ENCODE results near the gene DCBLD1.
A peak's percentile ranks its signal among the peaks of the same experiment; 100 is the strongest.

DCBLD1 gene

GRCh38 chr6:117568831-117569410, 86.4 kb downstream of the DCBLD1 start:
- H2BK5ac ChIP-seq (ENCODE audit: low read depth, low read length, poor library complexity), result no peak overlapping the region
- no peak overlapping the region for H3K4ac ChIP-seq (ENCODE audit: low read depth, low read length)
- H4K12ac ChIP-seq (ENCODE audit: low read depth, low read length), result no peak overlapping the region
- H2AK5ac ChIP-seq (ENCODE audit: low read length), result no peak overlapping the region
- no CpG with 5 or more reads among the region's 1 CpG for WGBS (ENCODE audit: extremely low coverage, insufficient coverage, insufficient read length)
- H3K9ac ChIP-seq (ENCODE audit: low read length), result no peak overlapping the region
- H3K36me3 ChIP-seq (ENCODE audit: control insufficient read depth in 1 of 2, insufficient read depth in 2 of 2, low read length in 2 of 2), result peaks cover 9% of the 10 kb centered on the region in 2 experiments
- no peaks in the 10 kb centered on the region for H3K27me3 ChIP-seq (ENCODE audit: insufficient read depth, low read length)
- no peak overlapping the region for H4K8ac ChIP-seq (ENCODE audit: low read depth, low read length)
- no peak overlapping the region for H2BK12ac ChIP-seq (ENCODE audit: low read length)
- no peak overlapping the region for H2AFZ ChIP-seq (ENCODE audit: insufficient read depth, low read length, poor library complexity)
- H3K4me2 ChIP-seq (ENCODE audit: low read length), result no peak overlapping the region
- DNase-seq, result no peak
- no peaks in the 10 kb centered on the region for H3K79me2 ChIP-seq (ENCODE audit: control insufficient read depth, insufficient read depth, low read length, poor library complexity)
- H3K9me3 ChIP-seq (ENCODE audit: insufficient read depth, low read depth, low read length), result no peaks in the 10 kb centered on the region
- no peak overlapping the region for H3K14ac ChIP-seq (ENCODE audit: low read length)
- H2BK120ac ChIP-seq (ENCODE audit: insufficient read depth, low read length, poor library complexity), result no peak overlapping the region
- no peaks in the 10 kb centered on the region for H3K79me1 ChIP-seq (ENCODE audit: low read length)
- H3K18ac ChIP-seq (ENCODE audit: low read length), result no peak overlapping the region
- H3K27ac ChIP-seq (ENCODE audit: low read depth, low read length), result no peak overlapping the region
- no peaks in the 10 kb centered on the region for H3K4me1 ChIP-seq (ENCODE audit: control insufficient read depth in 1 of 2, insufficient read depth in 2 of 2, low read length in 2 of 2)
- H3K23ac ChIP-seq (ENCODE audit: low read length), result no peak overlapping the region
- no peak overlapping the region for H3K4me3 ChIP-seq (ENCODE audit: low read depth, low read length)
- H4K91ac ChIP-seq (ENCODE audit: low read depth, low read length), result no peak overlapping the region

DNA sequence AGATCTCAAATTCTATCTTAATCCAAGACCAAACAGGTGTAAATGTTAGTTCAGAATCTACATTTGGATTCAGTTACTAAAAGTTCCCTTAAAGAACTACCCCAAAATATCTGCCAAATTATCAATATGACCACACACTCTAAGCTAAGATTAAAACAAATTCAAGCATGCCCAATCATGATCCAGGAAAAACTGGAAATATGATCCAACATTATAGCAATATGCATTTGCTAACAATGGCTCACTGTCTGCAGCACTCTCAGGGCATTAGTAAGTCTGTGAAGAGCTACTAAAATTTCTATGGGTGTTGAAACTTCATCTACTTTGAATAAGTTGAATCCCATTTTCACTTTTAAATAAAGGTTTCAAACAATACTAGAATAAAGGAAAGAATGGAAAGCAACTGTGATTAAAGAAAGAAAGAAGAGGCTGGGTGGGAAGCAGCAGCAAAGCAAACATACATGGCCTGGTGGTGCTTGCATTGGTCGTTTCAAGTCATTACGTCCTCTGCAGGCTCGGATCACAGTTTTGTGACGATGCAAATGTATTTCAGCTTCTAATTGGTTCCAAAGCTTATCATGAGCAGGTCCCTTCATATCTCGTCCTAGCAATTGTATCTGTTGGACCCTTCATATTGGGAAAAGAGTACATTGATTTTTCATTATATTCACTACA, 90.7 kb downstream of the DCBLD1 start:
- Histone ChIP-seq H2BK12ac (ENCODE audit: low read length) (no peak overlapping the region), H3K36me3 (ENCODE audit: control insufficient read depth in 1 of 2, insufficient read depth in 2 of 2, low read length in 2 of 2) (peaks cover 6 to 7% of the 10 kb centered on the region in 2 experiments), H2BK120ac (ENCODE audit: insufficient read depth, low read length, poor library complexity) (no peak overlapping the region), H3K79me1 (ENCODE audit: low read length) (no peaks in the 10 kb centered on the region), H3K14ac (ENCODE audit: low read length) (no peak overlapping the region), H3K27ac (ENCODE audit: low read depth, low read length) (no peak overlapping the region), H3K4me1 (ENCODE audit: control insufficient read depth in 1 of 2, insufficient read depth in 2 of 2, low read length in 2 of 2) (no peaks in the 10 kb centered on the region), H2AK5ac (ENCODE audit: low read length) (no peak overlapping the region), H3K4me3 (ENCODE audit: low read depth, low read length) (no peak overlapping the region), H3K18ac (ENCODE audit: low read length) (no peak overlapping the region), H3K27me3 (ENCODE audit: insufficient read depth, low read length) (no peaks in the 10 kb centered on the region), H3K9me3 (ENCODE audit: insufficient read depth, low read depth, low read length) (no peaks in the 10 kb centered on the region), H4K91ac (ENCODE audit: low read depth, low read length) (no peak overlapping the region), H3K9ac (ENCODE audit: low read length) (no peak overlapping the region), H4K8ac (ENCODE audit: low read depth, low read length) (no peak overlapping the region), H3K23ac (ENCODE audit: low read length) (no peak overlapping the region), H2BK5ac (ENCODE audit: low read depth, low read length, poor library complexity) (no peak overlapping the region), H3K4ac (ENCODE audit: low read depth, low read length) (no peak overlapping the region), H2AFZ (ENCODE audit: insufficient read depth, low read length, poor library complexity) (no peak overlapping the region), H4K12ac (ENCODE audit: low read depth, low read length) (no peak overlapping the region), H3K4me2 (ENCODE audit: low read length) (no peak overlapping the region), H3K79me2 (ENCODE audit: control insufficient read depth, insufficient read depth, low read length, poor library complexity) (no peaks in the 10 kb centered on the region)
- no CpG with 5 or more reads among the region's 5 CpGs for WGBS (ENCODE audit: extremely low coverage, insufficient coverage, insufficient read length)
- no peak for DNase-seq

GRCh38 chr6:117574198-117574597, 91.7 kb downstream of the DCBLD1 start:
- peaks cover 6 to 7% of the 10 kb centered on the region in 2 experiments for H3K36me3 ChIP-seq (ENCODE audit: control insufficient read depth in 1 of 2, insufficient read depth in 2 of 2, low read length in 2 of 2)
- H2AK5ac ChIP-seq (ENCODE audit: low read length), result no peak overlapping the region
- H4K91ac ChIP-seq (ENCODE audit: low read depth, low read length), result no peak overlapping the region
- no peak overlapping the region for H2BK5ac ChIP-seq (ENCODE audit: low read depth, low read length, poor library complexity)
- H3K27me3 ChIP-seq (ENCODE audit: insufficient read depth, low read length), result no peaks in the 10 kb centered on the region
- H3K9me3 ChIP-seq (ENCODE audit: insufficient read depth, low read depth, low read length), result no peaks in the 10 kb centered on the region
- H2AFZ ChIP-seq (ENCODE audit: insufficient read depth, low read length, poor library complexity), result no peak overlapping the region
- no peak overlapping the region for H3K9ac ChIP-seq (ENCODE audit: low read length)
- no peak overlapping the region for H3K27ac ChIP-seq (ENCODE audit: low read depth, low read length)
- H4K12ac ChIP-seq (ENCODE audit: low read depth, low read length), result no peak overlapping the region
- no peak overlapping the region for H2BK120ac ChIP-seq (ENCODE audit: insufficient read depth, low read length, poor library complexity)
- H3K4ac ChIP-seq (ENCODE audit: low read depth, low read length), result no peak overlapping the region
- no CpG with 5 or more reads among the region's 4 CpGs for WGBS (ENCODE audit: extremely low coverage, insufficient coverage, insufficient read length)
- H3K4me3 ChIP-seq (ENCODE audit: low read depth, low read length), result no peak overlapping the region
- H3K79me1 ChIP-seq (ENCODE audit: low read length), result no peaks in the 10 kb centered on the region
- no peak for DNase-seq
- no peak overlapping the region for H2BK12ac ChIP-seq (ENCODE audit: low read length)
- H3K79me2 ChIP-seq (ENCODE audit: control insufficient read depth, insufficient read depth, low read length, poor library complexity), result no peaks in the 10 kb centered on the region
- no peak overlapping the region for H3K18ac ChIP-seq (ENCODE audit: low read length)
- H3K4me2 ChIP-seq (ENCODE audit: low read length), result no peak overlapping the region
- H3K4me1 ChIP-seq (ENCODE audit: control insufficient read depth in 1 of 2, insufficient read depth in 2 of 2, low read length in 2 of 2), result no peaks in the 10 kb centered on the region
- no peak overlapping the region for H3K23ac ChIP-seq (ENCODE audit: low read length)
- no peak overlapping the region for H3K14ac ChIP-seq (ENCODE audit: low read length)
- no peak overlapping the region for H4K8ac ChIP-seq (ENCODE audit: low read depth, low read length)

- no peak overlapping the region for H4K12ac ChIP-seq (ENCODE audit: low read depth, low read length)
- H2BK120ac ChIP-seq (ENCODE audit: insufficient read depth, low read length, poor library complexity), result no peak overlapping the region
- no peak overlapping the region for H3K4ac ChIP-seq (ENCODE audit: low read depth, low read length)
- H3K79me1 ChIP-seq (ENCODE audit: low read length), result no peaks in the 10 kb centered on the region
- no peaks in the 10 kb centered on the region for H3K79me2 ChIP-seq (ENCODE audit: control insufficient read depth, insufficient read depth, low read length, poor library complexity)
- no peak overlapping the region for H3K4me3 ChIP-seq (ENCODE audit: low read depth, low read length)
- no peak overlapping the region for H4K91ac ChIP-seq (ENCODE audit: low read depth, low read length)
- H3K18ac ChIP-seq (ENCODE audit: low read length), result no peak overlapping the region
- no peak overlapping the region for H3K14ac ChIP-seq (ENCODE audit: low read length)
- no peak overlapping the region for H4K8ac ChIP-seq (ENCODE audit: low read depth, low read length)
- H3K36me3 ChIP-seq (ENCODE audit: control insufficient read depth in 1 of 2, insufficient read depth in 2 of 2, low read length in 2 of 2), result peaks cover 14 to 21% of the 10 kb centered on the region in 2 experiments
- no peak overlapping the region for H2BK12ac ChIP-seq (ENCODE audit: low read length)
- H3K9me3 ChIP-seq (ENCODE audit: insufficient read depth, low read depth, low read length), result peaks cover 2% of the 10 kb centered on the region
- no peak overlapping the region for H3K27ac ChIP-seq (ENCODE audit: low read depth, low read length)
- H3K9ac ChIP-seq (ENCODE audit: low read length), result peak overlapping the region; percentile 27
- no peaks in the 10 kb centered on the region for H3K4me1 ChIP-seq (ENCODE audit: control insufficient read depth in 1 of 2, insufficient read depth in 2 of 2, low read length in 2 of 2)
- H3K4me2 ChIP-seq (ENCODE audit: low read length), result no peak overlapping the region
- H2AK5ac ChIP-seq (ENCODE audit: low read length), result no peak overlapping the region
- no peaks in the 10 kb centered on the region for H3K27me3 ChIP-seq (ENCODE audit: insufficient read depth, low read length)
- H2BK5ac ChIP-seq (ENCODE audit: low read depth, low read length, poor library complexity), result no peak overlapping the region
- H2AFZ ChIP-seq (ENCODE audit: insufficient read depth, low read length, poor library complexity), result no peak overlapping the region
- DNase-seq, result peak in 1 of 2 donors; percentile 65
- H3K23ac ChIP-seq (ENCODE audit: low read length), result peak overlapping the region; percentile 99
Observed at GRCh38 chr6:117585647-117586046, 103.2 kb downstream of the DCBLD1 start.
